Type B pancreatic cell (in vitro differentiated cells): ENCODE data around the gene UBALD1. TPM values are rescaled to one million over a fixed set of nuclear protein-coding genes. Genes with fewer than 3 reads are reported as not detected.
"Not testable (repeated sequence)": the region's sequence is repeated elsewhere in the genome, so short reads cannot be mapped to it uniquely, and the experiment has no call there.

Experiments used
- DNase-seq: peaks from one replicate; pipeline ENCODE4 v3.0.0; 2021; ENCODE audit warnings: mixed read lengths; ENCODE audit not compliant: unreplicated experiment; ENCODE audit errors: extremely low spot score
- H3K27ac Mint-ChIP-seq: 2 replicates; pipeline ENCODE4 v1.8.0; 2021; ENCODE audit warnings: mild to moderate bottlenecking, mixed read lengths
- H3K27me3 Mint-ChIP-seq: 2 replicates; pipeline ENCODE4 v1.8.0; 2021; ENCODE audit warnings: mixed read lengths
- H3K36me3 Mint-ChIP-seq: 2 replicates; pipeline ENCODE4 v1.8.0; 2021; ENCODE audit warnings: mixed read lengths
- H3K4me1 Mint-ChIP-seq: one replicate; pipeline ENCODE4 v1.8.0; 2021; ENCODE audit warnings: mixed read lengths; ENCODE audit not compliant: unreplicated experiment
- H3K4me3 Mint-ChIP-seq: 2 replicates; pipeline ENCODE4 v1.8.0; 2021; ENCODE audit warnings: mild to moderate bottlenecking, mixed read lengths
- H3K9me3 Mint-ChIP-seq: 2 replicates; pipeline ENCODE4 v1.8.0; 2021; ENCODE audit warnings: mixed read lengths
- CTCF ChIP-seq: fragments of 200-600 bp; sonication (generic); conservative IDR thresholded peaks from 2 replicates; pipeline ENCODE4 v1.5.0; 2021; ENCODE audit warnings: antibody characterized with exemption, mild to moderate bottlenecking
- total RNA-seq: library from RNA; stranded (reverse); gene quantifications from 2 replicates; pipeline ENCODE4 v1.2.1, GENCODE V29; 2021; ENCODE audit warnings: low replicate concordance

Gene UBALD1
- total RNA-seq, 1 donor from 2014 or later, result 49.2 TPM

DNA sequence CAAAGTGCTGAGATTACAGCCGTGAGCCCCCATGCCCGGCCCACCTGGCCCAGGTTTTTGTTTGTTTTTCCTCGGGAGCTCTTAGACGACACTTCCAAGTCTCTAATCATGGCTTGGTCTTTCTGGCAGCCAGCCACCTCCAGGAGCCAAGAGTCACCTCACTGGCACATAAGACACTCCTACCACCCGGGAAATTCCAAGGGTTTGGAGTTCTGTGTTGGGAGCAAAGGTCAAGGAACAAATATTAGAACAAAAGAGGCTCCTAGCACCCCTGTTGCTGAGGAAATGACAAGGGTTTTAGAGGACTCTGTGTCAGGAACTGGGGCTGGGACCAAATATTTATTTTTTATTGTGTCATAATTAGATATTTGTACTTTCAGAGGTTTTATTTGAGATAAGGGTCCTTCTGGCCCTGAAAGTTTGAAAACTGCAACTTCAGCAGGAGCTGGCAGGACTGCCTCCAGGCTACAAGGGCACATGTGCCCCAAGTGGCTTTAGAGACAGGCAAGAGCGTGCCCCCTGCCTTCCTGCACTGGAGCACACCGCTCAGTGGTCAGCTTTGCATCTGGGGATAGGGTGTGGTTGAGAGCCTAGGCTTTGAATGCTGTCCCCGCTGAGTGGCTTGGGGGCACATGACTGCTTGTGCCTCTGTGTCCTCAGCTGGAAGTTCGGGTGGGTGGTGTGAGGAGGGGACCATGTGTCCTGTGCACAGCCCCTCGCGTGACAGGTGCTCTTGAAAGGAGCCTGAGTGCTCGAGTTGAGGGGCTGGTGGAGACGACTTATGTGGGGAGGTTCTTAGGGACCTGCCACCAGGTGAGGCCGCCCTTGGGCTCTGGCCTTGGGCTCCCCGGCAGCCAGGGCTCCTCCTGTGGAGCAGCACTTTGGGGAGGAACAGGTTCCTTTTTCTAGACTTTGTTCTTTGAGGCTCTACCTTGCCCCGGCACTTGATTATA lies 39.6 kb upstream of the UBALD1 start:
- Mint-ChIP-seq H3K9me3 (no peaks in the 10 kb centered on the region), H3K36me3 (peaks cover 7% of the 10 kb centered on the region), H3K27ac (peak overlapping the region; percentile 80), H3K27me3 (no peaks in the 10 kb centered on the region), H3K4me1 (no peaks in the 10 kb centered on the region), H3K4me3 (no peak overlapping the region)
- DNase-seq, result no peak
- no peak for TF ChIP-seq CTCF

DNA sequence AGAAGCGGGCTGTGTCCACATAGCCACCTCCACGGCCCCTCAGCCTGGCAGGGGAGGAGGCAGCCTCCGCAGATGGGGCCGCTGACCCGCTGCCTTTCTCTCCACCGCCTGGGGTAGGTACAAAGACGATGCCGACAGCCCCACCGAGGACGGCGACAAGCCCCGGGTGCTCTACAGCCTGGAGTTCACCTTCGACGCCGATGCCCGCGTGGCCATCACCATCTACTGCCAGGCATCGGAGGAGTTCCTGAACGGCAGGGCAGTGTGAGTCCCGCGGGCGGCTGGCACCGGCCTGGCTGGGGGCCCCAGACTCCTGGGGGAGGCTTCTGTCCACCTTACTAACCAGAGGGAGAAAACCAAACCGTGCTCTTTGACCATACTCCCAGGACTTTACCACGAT lies 37.9 kb upstream of the UBALD1 start:
- no peak for DNase-seq
- no peak for TF ChIP-seq CTCF
- Mint-ChIP-seq H3K9me3 (no peaks in the 10 kb centered on the region), H3K27ac (no peak overlapping the region), H3K4me3 (no peak overlapping the region), H3K36me3 (peaks cover 12% of the 10 kb centered on the region), H3K4me1 (no peaks in the 10 kb centered on the region), H3K27me3 (no peaks in the 10 kb centered on the region)

DNA sequence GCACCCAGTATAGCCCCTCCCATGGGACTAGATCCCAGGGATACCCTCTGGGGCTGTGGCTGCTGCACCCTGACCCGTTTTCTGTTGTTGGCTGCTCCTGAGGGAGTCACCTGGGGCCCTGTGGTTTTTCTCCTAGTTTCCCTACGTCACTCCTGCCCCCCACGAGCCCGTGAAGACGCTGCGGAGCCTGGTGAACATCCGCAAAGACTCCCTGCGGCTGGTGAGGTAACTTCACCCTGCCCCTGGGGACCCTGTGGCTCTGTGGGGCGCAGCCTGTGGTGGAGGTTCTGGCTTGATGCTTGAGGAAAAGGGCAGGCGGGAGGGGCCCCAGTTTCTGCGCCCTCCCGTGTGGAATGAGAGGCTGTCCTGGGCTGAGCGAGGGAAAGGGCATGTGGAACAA lies 37.1 kb upstream of the UBALD1 start:
- H3K4me1 Mint-ChIP-seq, result no peaks in the 10 kb centered on the region
- peaks cover 12% of the 10 kb centered on the region for H3K36me3 Mint-ChIP-seq
- no peak for TF ChIP-seq CTCF
- H3K9me3 Mint-ChIP-seq, result no peaks in the 10 kb centered on the region
- DNase-seq, result no peak
- no peak overlapping the region for H3K4me3 Mint-ChIP-seq
- no peaks in the 10 kb centered on the region for H3K27me3 Mint-ChIP-seq
- H3K27ac Mint-ChIP-seq, result no peak overlapping the region

DNA sequence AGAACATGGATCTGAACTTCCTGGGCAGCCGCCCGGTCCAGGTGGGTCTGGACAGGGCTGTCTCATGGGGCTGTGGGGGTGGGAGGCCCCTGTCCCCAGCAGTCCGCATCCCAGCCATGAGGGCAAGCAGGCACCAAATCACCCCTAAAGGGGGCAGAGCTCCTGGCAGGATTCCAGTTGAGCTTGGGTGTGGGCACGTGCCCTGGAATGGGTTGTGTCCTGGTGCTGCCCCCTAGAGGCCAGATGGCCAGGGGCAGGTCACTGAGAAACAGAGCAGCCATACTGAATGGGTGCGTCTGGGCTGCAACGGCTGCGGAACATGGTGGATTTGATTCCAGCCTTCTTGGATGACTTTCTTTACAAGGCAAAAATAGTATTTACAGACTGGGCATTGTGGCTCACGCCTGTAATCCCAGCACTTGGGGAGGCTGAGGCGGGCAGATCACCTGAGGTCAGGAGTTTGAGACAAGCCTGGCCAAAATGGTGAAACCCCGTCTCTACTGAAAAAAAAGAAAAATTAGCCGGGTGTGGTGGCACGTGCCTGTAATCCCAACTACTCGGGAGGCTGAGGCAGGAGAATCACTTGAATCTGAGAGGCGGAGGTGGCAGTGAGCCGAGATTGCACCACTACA lies 35.9 kb upstream of the UBALD1 start:
- H3K27ac Mint-ChIP-seq, H3K4me3 Mint-ChIP-seq: not testable (repeated sequence)

More for the DNA sequence above, 35.9 kb upstream of the UBALD1 start:
- H3K36me3 Mint-ChIP-seq, result peaks cover 13% of the 10 kb centered on the region
- not testable (repeated sequence) for H3K9me3 Mint-ChIP-seq, DNase-seq, H3K4me1 Mint-ChIP-seq, H3K27me3 Mint-ChIP-seq
- TF ChIP-seq CTCF, result peak; percentile 81
